IPS DF 6.9 (cell line): ENCODE measurements around the gene RLBP1.
"Not testable (repeated sequence)": the region's sequence is repeated elsewhere in the genome, so short reads cannot be mapped to it uniquely, and the experiment has no call there.

Experiments used
- DNase-seq: peaks from one replicate; pipeline ENCODE4 v3.0.0-alpha.2; 2013; ENCODE audit warnings: low read depth, low spot score
- H3K27ac ChIP-seq: one replicate; pipeline ENCODE4 v1.5.1; 2013; ENCODE audit warnings: low read length, control low read depth
- H3K27me3 ChIP-seq: 2 replicates; pipeline ENCODE4 v1.6.1; 2013; ENCODE audit warnings: mild to moderate bottlenecking, low read length; ENCODE audit not compliant: control insufficient read depth, insufficient read depth
- H3K36me3 ChIP-seq: 2 replicates; pipeline ENCODE4 v1.6.1; 2013; ENCODE audit warnings: low read length; ENCODE audit not compliant: control insufficient read depth, insufficient read depth
- H3K4me1 ChIP-seq: 2 replicates; pipeline ENCODE4 v1.6.1; 2013; ENCODE audit warnings: low read length; ENCODE audit not compliant: control insufficient read depth, insufficient read depth
- H3K4me3 ChIP-seq: 2 replicates; pipeline ENCODE4 v1.5.1; 2013; ENCODE audit warnings: mild to moderate bottlenecking, low read length
- H3K9me3 ChIP-seq: 2 replicates; pipeline ENCODE4 v1.6.1; 2013; ENCODE audit warnings: low read length, inconsistent platforms; ENCODE audit not compliant: control insufficient read depth, insufficient read depth
- WGBS: extraction: QIAGEN DNeasy Blood & Tissue Kit; methylation state at CpG from one replicate; pipeline ENCODE4 v1.1.7; 2013; ENCODE audit warnings: mixed read lengths, missing lambda C conversion rate; ENCODE audit not compliant: insufficient read length, insufficient coverage; 5-methylcytosine and 5-hydroxymethylcytosine counted together

The RLBP1 gene

DNA sequence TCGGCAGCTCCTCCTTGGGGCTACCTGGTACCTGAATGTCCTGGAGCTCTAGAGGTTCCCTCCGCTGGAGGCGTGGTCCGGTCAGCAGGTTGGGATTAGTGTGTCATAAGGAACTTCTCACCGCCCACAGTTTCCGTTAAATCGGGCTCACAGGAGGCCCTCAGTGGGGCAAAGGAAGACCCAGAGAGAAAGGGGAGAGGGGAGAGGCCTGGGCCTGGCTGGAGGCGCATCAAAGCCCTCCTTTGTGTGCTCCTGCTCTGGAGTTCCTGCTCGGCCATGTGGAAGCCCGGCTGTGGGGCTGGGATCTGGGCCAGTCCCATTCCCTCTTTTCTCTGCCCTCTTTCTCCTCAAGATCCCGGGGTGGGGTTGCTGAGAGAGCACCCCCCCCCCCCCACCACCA, at the start of gene RLBP1:
Gene RLBP1, minus strand, starts transcription at position 37 of the 400 bp plus-strand sequence. CDS start 2,604 bp downstream, outside the sequence.
- Histone ChIP-seq H3K36me3 (no peaks in the 10 kb centered on the region), H3K9me3 (no peaks in the 10 kb centered on the region), H3K27me3 (no peaks in the 10 kb centered on the region), H3K4me1 (0 out of 2 replicates have a peak, but pooled peaks cover 2% of the 10 kb centered on the region), H3K27ac (no peak within 1 kb of the TSS), H3K4me3 (no peak within 1 kb of the TSS)
- DNase-seq, result no peak
- no CpG with 5 or more reads among the region's 11 CpGs for WGBS

- not testable (repeated sequence) for H3K36me3 ChIP-seq, H3K4me1 ChIP-seq, H3K9me3 ChIP-seq, DNase-seq, H3K4me3 ChIP-seq, H3K27ac ChIP-seq, H3K27me3 ChIP-seq
- no CpG with 5 or more reads among the region's 5 CpGs for WGBS
Measured at GRCh38 chr15:89250142-89250541, 28.8 kb upstream of the RLBP1 start.

DNA sequence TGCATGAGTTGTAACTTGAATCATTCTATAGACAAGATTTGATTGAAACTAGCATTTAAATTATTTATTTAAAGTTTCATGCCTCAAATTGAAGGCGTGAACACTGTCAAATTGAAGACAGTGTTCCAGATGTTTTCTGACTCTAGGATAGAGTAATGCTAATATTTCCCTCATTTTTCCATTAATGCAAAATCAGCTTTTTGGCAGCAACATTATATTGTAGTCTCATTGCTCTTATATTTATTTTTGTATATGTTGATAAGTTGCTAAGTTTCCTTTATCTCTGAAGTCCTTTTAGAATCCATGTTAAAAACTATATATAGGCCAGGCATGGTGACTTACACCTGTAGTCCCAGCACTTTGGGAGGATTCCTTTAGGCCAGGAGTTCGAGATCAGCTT, 27.2 kb upstream of the RLBP1 start:
- H3K4me1 ChIP-seq, result no peaks in the 10 kb centered on the region

DNA sequence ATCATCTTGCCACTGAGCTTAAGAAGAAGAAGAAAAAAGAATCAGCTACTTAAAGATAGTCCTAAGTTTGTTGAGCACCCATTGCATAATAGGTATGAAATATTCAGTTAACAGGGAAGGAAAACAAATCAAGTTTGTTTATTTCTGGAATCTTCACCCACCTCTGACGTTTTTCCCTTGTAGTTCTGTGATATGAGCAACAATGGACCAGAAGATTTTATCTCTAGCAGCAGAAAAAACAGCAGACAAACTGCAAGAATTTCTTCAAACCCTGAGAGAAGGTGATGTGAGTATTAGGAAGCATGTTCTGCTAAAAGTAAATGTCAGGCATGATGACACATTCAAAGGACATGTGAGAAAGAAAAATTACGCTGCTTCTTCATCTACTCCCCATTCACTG, 26.1 kb upstream of the RLBP1 start:
- DNase-seq, result no peak
- WGBS, result no CpG with 5 or more reads among the region's 2 CpGs
- Histone ChIP-seq H3K4me3 (no peak overlapping the region), H3K27ac (no peak overlapping the region), H3K9me3 (no peaks in the 10 kb centered on the region), H3K27me3 (no peaks in the 10 kb centered on the region), H3K4me1 (peaks cover 4% of the 10 kb centered on the region; the same call in 1 of the 2 replicates), H3K36me3 (peaks cover 3% of the 10 kb centered on the region; the same call in 1 of the 2 replicates)

More for the DNA sequence above, 27.2 kb upstream of the RLBP1 start:
- no peak overlapping the region for H3K27ac ChIP-seq
- no peaks in the 10 kb centered on the region for H3K27me3 ChIP-seq
- H3K4me3 ChIP-seq, result no peak overlapping the region
- no peaks in the 10 kb centered on the region for H3K9me3 ChIP-seq
- WGBS, result no CpG with 5 or more reads among the region's 2 CpGs
- DNase-seq, result no peak
- peaks cover 3% of the 10 kb centered on the region; the same call in 1 of the 2 replicates for H3K36me3 ChIP-seq

DNA sequence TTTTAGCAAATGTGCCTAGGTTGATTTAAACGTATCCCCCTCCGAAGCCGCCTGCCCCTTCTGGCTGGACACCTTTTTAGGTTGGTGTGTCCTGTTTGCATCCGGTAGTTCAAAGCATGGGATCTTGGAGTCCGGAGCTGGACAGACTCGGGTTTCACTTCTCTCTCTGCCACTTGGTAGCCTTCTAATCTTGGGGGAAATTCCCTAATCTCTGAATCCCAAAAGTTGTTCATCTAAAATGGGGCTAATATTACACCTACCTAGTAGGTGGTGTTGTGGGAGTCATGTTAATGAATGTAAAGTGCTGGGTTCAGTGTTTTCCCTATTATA, 23.2 kb upstream of the RLBP1 start:
- Histone ChIP-seq H3K27ac (no peak overlapping the region), H3K4me1 (peaks cover 4% of the 10 kb centered on the region; the same call in 1 of the 2 replicates), H3K4me3 (peak overlapping the region; percentile 83; the same call in 1 of the 2 replicates), H3K27me3 (no peaks in the 10 kb centered on the region), H3K9me3 (no peaks in the 10 kb centered on the region), H3K36me3 (peaks cover 3% of the 10 kb centered on the region; the same call in 1 of the 2 replicates)
- no CpG with 5 or more reads among the region's 6 CpGs for WGBS
- no peak for DNase-seq

DNA sequence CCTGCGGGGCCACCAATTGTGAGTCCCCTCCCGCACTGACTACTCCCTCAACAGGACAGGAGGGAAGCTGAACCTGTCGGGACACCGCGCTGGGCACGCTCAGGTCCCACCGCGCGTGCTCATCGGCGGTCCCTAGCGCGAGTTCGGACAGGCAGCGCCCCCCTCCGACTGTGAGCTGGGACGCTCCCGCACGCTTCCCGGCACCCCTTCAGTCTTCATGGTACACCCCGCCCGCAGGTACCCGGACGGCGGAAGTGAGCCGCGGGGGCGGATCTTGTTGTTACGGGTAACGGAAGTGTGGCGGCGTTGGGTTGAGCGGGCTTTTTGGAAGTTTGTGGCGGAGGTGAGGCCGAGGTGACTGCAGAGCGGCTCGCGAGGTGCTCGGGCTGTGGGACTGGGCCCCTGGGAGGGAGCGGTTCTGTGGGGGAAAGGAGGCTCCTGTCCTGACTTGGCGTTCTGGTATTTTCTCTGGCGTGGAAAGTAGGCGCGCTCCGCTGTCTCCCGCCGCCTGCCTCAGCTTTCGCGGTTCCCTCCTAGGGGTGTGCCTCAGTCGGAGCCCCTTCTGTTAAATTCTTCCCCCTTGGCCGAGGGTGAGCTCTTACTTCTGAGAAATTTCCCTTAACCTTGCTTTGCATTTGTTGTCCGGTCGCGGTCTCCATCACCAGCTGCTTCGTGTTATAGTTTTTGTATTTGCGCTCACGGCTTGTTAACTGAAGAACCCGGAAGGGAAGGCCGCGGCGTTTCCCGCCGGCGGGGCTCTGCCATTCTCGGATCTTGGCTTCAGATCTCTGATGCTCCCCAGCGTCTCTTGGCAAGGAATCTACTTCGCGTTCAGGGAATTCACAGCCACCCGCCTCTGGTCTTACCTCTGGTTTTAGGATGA, 22.6 kb upstream of the RLBP1 start, which contains the start of gene FANCI:
Gene FANCI, plus strand, starts transcription at position 289 of the 883 bp plus-strand sequence. CDS start 3,669 bp downstream, outside the sequence.
- no peak within 1 kb of the TSS for H3K27ac ChIP-seq
- no peaks in the 10 kb centered on the region; the same call in 1 of the 2 replicates for H3K36me3 ChIP-seq
- H3K4me3 ChIP-seq, result peak within 1 kb of the TSS; percentile 83
- DNase-seq, result peak; percentile 90
- peaks cover 4% of the 10 kb centered on the region; the same call in 1 of the 2 replicates for H3K4me1 ChIP-seq
- WGBS, result no CpG with 5 or more reads among the region's 69 CpGs
- no peaks in the 10 kb centered on the region for H3K9me3 ChIP-seq
- H3K27me3 ChIP-seq, result no peaks in the 10 kb centered on the region

- WGBS, result no CpG with 5 or more reads among the region's 20 CpGs
- no peak for DNase-seq
- no peak overlapping the region for H3K27ac ChIP-seq
Measured at GRCh38 chr15:89243046-89243690, 21.8 kb upstream of the RLBP1 start.

DNA sequence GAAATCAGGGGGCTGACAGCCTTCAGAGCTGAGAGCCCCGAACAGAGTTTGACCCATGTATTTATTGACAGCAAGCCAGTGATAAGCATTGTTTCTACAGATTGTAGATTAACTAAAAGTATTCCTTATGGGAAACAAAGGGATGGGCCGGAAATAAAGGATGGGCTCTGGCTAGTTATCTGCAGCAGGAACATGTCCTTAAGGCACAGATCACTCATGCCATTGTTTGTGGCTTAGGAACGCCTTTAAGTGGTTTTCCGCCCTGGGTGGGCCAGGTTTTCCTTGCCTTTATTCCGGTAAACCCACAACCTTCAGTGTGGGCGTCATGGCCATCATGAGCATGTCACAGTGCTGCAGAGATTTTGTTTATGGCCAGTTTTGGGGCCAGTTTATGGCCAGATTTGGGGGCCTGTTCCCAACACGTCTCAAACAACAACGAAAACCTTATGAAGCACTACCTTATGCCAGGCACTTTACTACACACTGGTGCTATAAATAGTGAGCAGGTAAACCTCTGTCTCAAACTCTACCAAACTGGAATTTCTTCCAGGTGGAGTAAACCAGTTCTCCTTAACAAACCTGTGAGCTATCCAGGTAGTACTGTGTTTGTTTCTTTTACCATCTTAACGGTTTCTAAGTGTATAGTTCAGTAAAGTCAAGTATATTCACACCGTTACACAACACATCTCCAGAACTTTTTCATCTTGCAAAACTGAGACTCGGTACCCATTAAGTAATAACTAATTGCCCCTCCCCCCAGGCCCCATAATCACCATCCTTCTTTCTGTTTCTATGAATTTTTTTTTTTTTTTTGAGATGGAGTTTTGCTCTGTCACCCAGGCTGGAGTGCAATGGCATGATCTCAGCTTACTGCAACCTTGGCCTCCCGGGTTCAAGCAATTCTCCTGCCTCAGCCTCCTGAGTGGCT, 18.8 kb upstream of the RLBP1 start:
- not testable (repeated sequence) for H3K27me3 ChIP-seq, H3K9me3 ChIP-seq, H3K36me3 ChIP-seq, H3K4me3 ChIP-seq, DNase-seq, H3K4me1 ChIP-seq, H3K27ac ChIP-seq
- no CpG with 5 or more reads among the region's 12 CpGs for WGBS

More at GRCh38 chr15:89243046-89243690, 21.8 kb upstream of the RLBP1 start:
- no peaks in the 10 kb centered on the region for H3K27me3 ChIP-seq
- H3K36me3 ChIP-seq, result no peaks in the 10 kb centered on the region; the same call in 1 of the 2 replicates
- H3K4me1 ChIP-seq, result peaks cover 4% of the 10 kb centered on the region; the same call in 1 of the 2 replicates
- no peaks in the 10 kb centered on the region for H3K9me3 ChIP-seq
- peak overlapping the region; percentile 83; the same call in 1 of the 2 replicates for H3K4me3 ChIP-seq

DNA sequence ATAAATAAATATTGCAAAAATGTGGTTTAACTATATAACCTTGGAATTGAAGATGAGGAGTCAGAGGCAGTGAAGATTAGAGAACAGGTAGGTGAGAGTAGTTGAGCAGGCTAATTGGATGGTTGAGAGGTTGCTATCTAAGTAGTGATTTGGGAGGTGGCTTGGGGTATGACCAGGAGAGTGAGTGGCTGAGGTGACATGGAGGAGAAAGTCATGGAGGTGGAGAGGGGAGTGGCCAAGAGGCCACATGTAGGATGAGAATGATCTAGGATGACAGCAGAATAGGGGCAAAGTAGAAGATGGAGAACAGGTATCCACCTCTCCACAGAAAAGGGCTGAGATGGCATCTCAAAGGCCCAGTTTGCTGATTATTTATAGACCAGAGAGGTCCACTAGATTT, 10.5 kb upstream of the RLBP1 start:
- H3K4me3 ChIP-seq, result no peak overlapping the region
- no peaks in the 10 kb centered on the region for H3K27me3 ChIP-seq
- no peaks in the 10 kb centered on the region for H3K36me3 ChIP-seq
- no peak for DNase-seq
- H3K4me1 ChIP-seq, result no peaks in the 10 kb centered on the region
- no peaks in the 10 kb centered on the region for H3K9me3 ChIP-seq
- H3K27ac ChIP-seq, result no peak overlapping the region

GRCh38 chr15:89230277-89230676, 8.9 kb upstream of the RLBP1 start:
- H3K4me1 ChIP-seq, result no peaks in the 10 kb centered on the region
- H3K27me3 ChIP-seq, result no peaks in the 10 kb centered on the region
- no peaks in the 10 kb centered on the region for H3K36me3 ChIP-seq
- DNase-seq, result no peak
- no peak overlapping the region for H3K27ac ChIP-seq
- WGBS, result no CpG with 5 or more reads among the region's 5 CpGs
- no peak overlapping the region for H3K4me3 ChIP-seq
- no peaks in the 10 kb centered on the region for H3K9me3 ChIP-seq
